ENCODE measurements around the gene EPSTI1. TPM values are rescaled to one million over a fixed set of nuclear protein-coding genes. Genes with fewer than 3 reads are reported as not detected.

The EPSTI1 gene
- total RNA-seq, 1 experiment from 2014 or later, result not detected

- peaks cover 11% of the 10 kb centered on the region for H3K36me3 Mint-ChIP-seq (ENCODE audit: insufficient read depth, unreplicated experiment)
- no peak for TF ChIP-seq CTCF (IDR thresholded peaks at IDR 0.05; ENCODE audit: unreplicated experiment)
- H3K27ac Mint-ChIP-seq (ENCODE audit: low read depth, unreplicated experiment), result no peak overlapping the region
- H3K4me1 Mint-ChIP-seq (ENCODE audit: insufficient read depth, unreplicated experiment), result peaks cover 38% of the 10 kb centered on the region
- CTCF ChIA-PET, result interaction anchor here (0.6 to 1.3 kb wide), 4 partner anchors 8 to 411 kb away, joined by 3 to 8 read pairs (median 4); no protein-coding TSS in a partner anchor
- no peak overlapping the region for H3K4me3 Mint-ChIP-seq (ENCODE audit: unreplicated experiment)
- POLR2A ChIA-PET, result no interaction called here
- H3K27me3 Mint-ChIP-seq (ENCODE audit: insufficient read depth, unreplicated experiment), result no peaks in the 10 kb centered on the region
- intact Hi-C loops (cut with micrococcal nuclease), result no loop called here
- no peak for DNase-seq (ENCODE audit: unreplicated experiment)
- H3K9me3 Mint-ChIP-seq (ENCODE audit: unreplicated experiment), result no peaks in the 10 kb centered on the region
- BruUV-seq (replicated peaks), result no TSS peak
These were observed 44.6 kb upstream of the EPSTI1 start for GRCh38 chr13:43036351-43037250.

GRCh38 chr13:43033038-43033437, 41.0 kb upstream of the EPSTI1 start:
- POLR2A ChIA-PET, result interaction anchor here (0.6 kb wide), 2 partner anchors 71 to 1155 kb away, joined by 3 read pairs; no protein-coding TSS in a partner anchor
- Mint-ChIP-seq H3K4me3 (ENCODE audit: unreplicated experiment) (no peak overlapping the region), H3K9me3 (ENCODE audit: unreplicated experiment) (peaks cover 7% of the 10 kb centered on the region), H3K4me1 (ENCODE audit: insufficient read depth, unreplicated experiment) (peaks cover 30% of the 10 kb centered on the region), H3K36me3 (ENCODE audit: insufficient read depth, unreplicated experiment) (peaks cover 15% of the 10 kb centered on the region), H3K27ac (ENCODE audit: low read depth, unreplicated experiment) (no peak overlapping the region), H3K27me3 (ENCODE audit: insufficient read depth, unreplicated experiment) (no peaks in the 10 kb centered on the region)
- CTCF ChIA-PET, result no interaction called here
- intact Hi-C loops (cut with micrococcal nuclease), result no loop called here
- DNase-seq (ENCODE audit: unreplicated experiment), result no peak
- no TSS peak for BruUV-seq (replicated peaks)
- no peak for TF ChIP-seq CTCF (IDR thresholded peaks at IDR 0.05; ENCODE audit: unreplicated experiment)

- Mint-ChIP-seq H3K27me3 (ENCODE audit: insufficient read depth, unreplicated experiment) (no peaks in the 10 kb centered on the region), H3K9me3 (ENCODE audit: unreplicated experiment) (peaks cover 7% of the 10 kb centered on the region), H3K27ac (ENCODE audit: low read depth, unreplicated experiment) (no peak overlapping the region), H3K4me3 (ENCODE audit: unreplicated experiment) (no peak overlapping the region), H3K4me1 (ENCODE audit: insufficient read depth, unreplicated experiment) (peaks cover 31% of the 10 kb centered on the region), H3K36me3 (ENCODE audit: insufficient read depth, unreplicated experiment) (peaks cover 17% of the 10 kb centered on the region)
- TF ChIP-seq CTCF (IDR thresholded peaks at IDR 0.05; ENCODE audit: unreplicated experiment), result no peak
- DNase-seq (ENCODE audit: unreplicated experiment), result no peak
- ChIA-PET POLR2A (no interaction called here), CTCF (interaction anchor here (0.9 to 1.3 kb wide), 4 partner anchors 10 to 372 kb away, joined by 3 to 4 read pairs (median 3); no protein-coding TSS in a partner anchor)
- intact Hi-C loops (cut with micrococcal nuclease), result no loop called here
- no TSS peak for BruUV-seq (replicated peaks)
These were observed 39.8 kb upstream of the EPSTI1 start for GRCh38 chr13:43031881-43032280.

- DNase-seq (ENCODE audit: unreplicated experiment), result no peak
- ChIA-PET POLR2A (no interaction called here), CTCF (interaction anchor here (1.1 kb wide), 2 partner anchors 61 to 102 kb away, joined by 3 to 5 read pairs; no protein-coding TSS in a partner anchor)
- Mint-ChIP-seq H3K36me3 (ENCODE audit: insufficient read depth, unreplicated experiment) (peaks cover 17% of the 10 kb centered on the region), H3K9me3 (ENCODE audit: unreplicated experiment) (peaks cover 7% of the 10 kb centered on the region), H3K27me3 (ENCODE audit: insufficient read depth, unreplicated experiment) (no peaks in the 10 kb centered on the region), H3K4me1 (ENCODE audit: insufficient read depth, unreplicated experiment) (peaks cover 31% of the 10 kb centered on the region), H3K27ac (ENCODE audit: low read depth, unreplicated experiment) (no peak overlapping the region), H3K4me3 (ENCODE audit: unreplicated experiment) (no peak overlapping the region)
- intact Hi-C loops (cut with micrococcal nuclease), result no loop called here
- no TSS peak for BruUV-seq (replicated peaks)
- no peak for TF ChIP-seq CTCF (IDR thresholded peaks at IDR 0.05; ENCODE audit: unreplicated experiment)
These were observed 38.5 kb upstream of the EPSTI1 start for GRCh38 chr13:43030548-43030947.
